Measurements from ENCODE around the gene EPC2. TPM values are rescaled to one million over a fixed set of nuclear protein-coding genes. Genes with fewer than 3 reads are reported as not detected.
A peak's percentile ranks its signal among the peaks of the same experiment; 100 is the strongest.
"Not testable (repeated sequence)": the region's sequence is repeated elsewhere in the genome, so short reads cannot be mapped to it uniquely, and the experiment has no call there.

The EPC2 gene
- polyA plus RNA-seq, 1 donor = 27.9 TPM

- DNase-seq = peak in 1 of 2 donors; percentile 14
- WGBS (ENCODE audit: insufficient coverage, low lambda C conversion rate) = no CpG with 5 or more reads among the region's 2 CpGs
- no peak overlapping the region for H3K27ac ChIP-seq (ENCODE audit: low read length)
Measured at GRCh38 chr2:148642112-148642744, 2.3 kb upstream of the EPC2 start.

GRCh38 chr2:148642891-148643416 is 1.6 kb upstream of the EPC2 start:
- no peak for DNase-seq
- H3K4me3 ChIP-seq (ENCODE audit: low read length) = no peak overlapping the region
- no peaks in the 10 kb centered on the region for H3K36me3 ChIP-seq (ENCODE audit: control insufficient read depth, insufficient read depth, low read length)
- H3K9me3 ChIP-seq (ENCODE audit: control insufficient read depth, low read depth, low read length) = no peaks in the 10 kb centered on the region
- peaks cover 2% of the 10 kb centered on the region for H3K4me1 ChIP-seq (ENCODE audit: control insufficient read depth, insufficient read depth, low read length)
- WGBS (ENCODE audit: insufficient coverage, low lambda C conversion rate) = 60% methylated on average over 3 of the region's 3 CpGs
- peaks cover 8% of the 10 kb centered on the region for H3K27me3 ChIP-seq (ENCODE audit: control insufficient read depth, insufficient read depth, low read length)
- H3K27ac ChIP-seq (ENCODE audit: low read length) = no peak overlapping the region

More at GRCh38 chr2:148642112-148642744, 2.3 kb upstream of the EPC2 start:
- H3K4me1 ChIP-seq (ENCODE audit: control insufficient read depth, insufficient read depth, low read length) = peaks cover 2% of the 10 kb centered on the region
- no peaks in the 10 kb centered on the region for H3K36me3 ChIP-seq (ENCODE audit: control insufficient read depth, insufficient read depth, low read length)
- H3K27me3 ChIP-seq (ENCODE audit: control insufficient read depth, insufficient read depth, low read length) = peaks cover 8% of the 10 kb centered on the region
- H3K4me3 ChIP-seq (ENCODE audit: low read length) = no peak overlapping the region
- H3K9me3 ChIP-seq (ENCODE audit: control insufficient read depth, low read depth, low read length) = no peaks in the 10 kb centered on the region

- DNase-seq = no peak
- no peaks in the 10 kb centered on the region for H3K9me3 ChIP-seq (ENCODE audit: control insufficient read depth, low read depth, low read length)
- WGBS (ENCODE audit: insufficient coverage, low lambda C conversion rate) = 12% methylated on average over 3 of the region's 5 CpGs
- no peaks in the 10 kb centered on the region for H3K36me3 ChIP-seq (ENCODE audit: control insufficient read depth, insufficient read depth, low read length)
- no peak overlapping the region for H3K4me3 ChIP-seq (ENCODE audit: low read length)
- H3K27me3 ChIP-seq (ENCODE audit: control insufficient read depth, insufficient read depth, low read length) = peaks cover 8% of the 10 kb centered on the region
- H3K4me1 ChIP-seq (ENCODE audit: control insufficient read depth, insufficient read depth, low read length) = peaks cover 2% of the 10 kb centered on the region
- H3K27ac ChIP-seq (ENCODE audit: low read length) = no peak overlapping the region
Measured at GRCh38 chr2:148643421-148643820, 1.1 kb upstream of the EPC2 start.

- no CpG with 5 or more reads among the region's 69 CpGs for WGBS (ENCODE audit: insufficient coverage, low lambda C conversion rate)
- peaks cover 2% of the 10 kb centered on the region for H3K4me1 ChIP-seq (ENCODE audit: control insufficient read depth, insufficient read depth, low read length)
- peaks cover 8% of the 10 kb centered on the region for H3K27me3 ChIP-seq (ENCODE audit: control insufficient read depth, insufficient read depth, low read length)
- H3K9me3 ChIP-seq (ENCODE audit: control insufficient read depth, low read depth, low read length) = no peaks in the 10 kb centered on the region
- H3K4me3 ChIP-seq (ENCODE audit: low read length) = peak overlapping the region; percentile 83
- peak overlapping the region; percentile 99 for H3K27ac ChIP-seq (ENCODE audit: low read length)
- DNase-seq = peak; percentile 95 to 99
- H3K36me3 ChIP-seq (ENCODE audit: control insufficient read depth, insufficient read depth, low read length) = no peaks in the 10 kb centered on the region
Measured at GRCh38 chr2:148644883-148645538, 460 bp downstream of the EPC2 start.

GRCh38 chr2:148645539-148646230 is 1.1 kb downstream of the EPC2 start:
- peak overlapping the region; percentile 83 for H3K4me3 ChIP-seq (ENCODE audit: low read length)
- H3K9me3 ChIP-seq (ENCODE audit: control insufficient read depth, low read depth, low read length) = no peaks in the 10 kb centered on the region
- H3K27ac ChIP-seq (ENCODE audit: low read length) = peak overlapping the region; percentile 99
- peaks cover 2% of the 10 kb centered on the region for H3K4me1 ChIP-seq (ENCODE audit: control insufficient read depth, insufficient read depth, low read length)
- no peaks in the 10 kb centered on the region for H3K36me3 ChIP-seq (ENCODE audit: control insufficient read depth, insufficient read depth, low read length)
- WGBS (ENCODE audit: insufficient coverage, low lambda C conversion rate) = 0% methylated on average over 1 of the region's 47 CpGs
- H3K27me3 ChIP-seq (ENCODE audit: control insufficient read depth, insufficient read depth, low read length) = peaks cover 8% of the 10 kb centered on the region
- DNase-seq = peak; percentile 75 to 86

- H3K27ac ChIP-seq (ENCODE audit: low read length) = peak overlapping the region; percentile 99
- H3K36me3 ChIP-seq (ENCODE audit: control insufficient read depth, insufficient read depth, low read length) = no peaks in the 10 kb centered on the region
- DNase-seq = no peak
- no peaks in the 10 kb centered on the region for H3K9me3 ChIP-seq (ENCODE audit: control insufficient read depth, low read depth, low read length)
- H3K4me3 ChIP-seq (ENCODE audit: low read length) = peak overlapping the region; percentile 83
- 0% methylated on average over 1 of the region's 4 CpGs for WGBS (ENCODE audit: insufficient coverage, low lambda C conversion rate)
- H3K4me1 ChIP-seq (ENCODE audit: control insufficient read depth, insufficient read depth, low read length) = peaks cover 2% of the 10 kb centered on the region
- peaks cover 8% of the 10 kb centered on the region for H3K27me3 ChIP-seq (ENCODE audit: control insufficient read depth, insufficient read depth, low read length)
Measured at GRCh38 chr2:148646231-148646559, 1.6 kb downstream of the EPC2 start.

- H3K36me3 ChIP-seq (ENCODE audit: control insufficient read depth, insufficient read depth, low read length); H3K27ac ChIP-seq (ENCODE audit: low read length); H3K4me3 ChIP-seq (ENCODE audit: low read length); H3K27me3 ChIP-seq (ENCODE audit: control insufficient read depth, insufficient read depth, low read length); H3K4me1 ChIP-seq (ENCODE audit: control insufficient read depth, insufficient read depth, low read length); H3K9me3 ChIP-seq (ENCODE audit: control insufficient read depth, low read depth, low read length); DNase-seq: not testable (repeated sequence)
- 83% methylated on average over 2 of the region's 12 CpGs for WGBS (ENCODE audit: insufficient coverage, low lambda C conversion rate)
Measured at GRCh38 chr2:148647711-148648110, 3.2 kb downstream of the EPC2 start.

GRCh38 chr2:148649936-148650335 is 5.4 kb downstream of the EPC2 start:
- H3K4me3 ChIP-seq (ENCODE audit: low read length) = no peak overlapping the region
- no peak overlapping the region for H3K27ac ChIP-seq (ENCODE audit: low read length)
- H3K36me3 ChIP-seq (ENCODE audit: control insufficient read depth, insufficient read depth, low read length) = no peaks in the 10 kb centered on the region
- DNase-seq = no peak
- H3K9me3 ChIP-seq (ENCODE audit: control insufficient read depth, low read depth, low read length) = no peaks in the 10 kb centered on the region
- H3K4me1 ChIP-seq (ENCODE audit: control insufficient read depth, insufficient read depth, low read length) = peaks cover 4% of the 10 kb centered on the region
- H3K27me3 ChIP-seq (ENCODE audit: control insufficient read depth, insufficient read depth, low read length) = no peaks in the 10 kb centered on the region

- H3K36me3 ChIP-seq (ENCODE audit: control insufficient read depth, insufficient read depth, low read length) = no peaks in the 10 kb centered on the region
- H3K27ac ChIP-seq (ENCODE audit: low read length) = no peak overlapping the region
- H3K4me1 ChIP-seq (ENCODE audit: control insufficient read depth, insufficient read depth, low read length) = peaks cover 4% of the 10 kb centered on the region
- no peaks in the 10 kb centered on the region for H3K27me3 ChIP-seq (ENCODE audit: control insufficient read depth, insufficient read depth, low read length)
- no peaks in the 10 kb centered on the region for H3K9me3 ChIP-seq (ENCODE audit: control insufficient read depth, low read depth, low read length)
- DNase-seq = no peak
- WGBS (ENCODE audit: insufficient coverage, low lambda C conversion rate) = 83% methylated on average over 2 of the region's 2 CpGs
- H3K4me3 ChIP-seq (ENCODE audit: low read length) = no peak overlapping the region
Measured at GRCh38 chr2:148650881-148651280, 6.3 kb downstream of the EPC2 start.

GRCh38 chr2:148651972-148652371 is 7.4 kb downstream of the EPC2 start:
- Histone ChIP-seq H3K9me3 (ENCODE audit: control insufficient read depth, low read depth, low read length) (no peaks in the 10 kb centered on the region), H3K27me3 (ENCODE audit: control insufficient read depth, insufficient read depth, low read length) (no peaks in the 10 kb centered on the region), H3K27ac (ENCODE audit: low read length) (no peak overlapping the region), H3K36me3 (ENCODE audit: control insufficient read depth, insufficient read depth, low read length) (no peaks in the 10 kb centered on the region), H3K4me1 (ENCODE audit: control insufficient read depth, insufficient read depth, low read length) (peaks cover 4% of the 10 kb centered on the region), H3K4me3 (ENCODE audit: low read length) (no peak overlapping the region)
- WGBS (ENCODE audit: insufficient coverage, low lambda C conversion rate) = 25% methylated on average over 2 of the region's 2 CpGs
- DNase-seq = no peak
